ENCODE results near the gene GDI2.

The GDI2 gene

GRCh38 chr10:5719546-5719945 lies 93.7 kb downstream of the GDI2 start:
- DNase-seq (ENCODE audit: low read depth), result no peak
- TF ChIP-seq CTCF (conservative IDR thresholded peaks at IDR 0.05; ENCODE audit: low read depth, low read length), result no peak

More at GRCh38 chr10:5719546-5719945, 93.7 kb downstream of the GDI2 start:
- no peak overlapping the region for H3K4me3 ChIP-seq (ENCODE audit: low read depth, low read length)

Data from choroid plexus epithelial cell (primary cell).